Measurements from ENCODE around the gene RAE1.

The RAE1 gene

GRCh38 chr20:57400821-57401564 is 49.9 kb downstream of the RAE1 start:
- Histone ChIP-seq H3K4me1 (ENCODE audit: control insufficient read depth in 1 of 2, insufficient read depth in 2 of 2, low read length in 2 of 2) (peaks cover 16 to 25% of the 10 kb centered on the region in 2 experiments), H3K36me3 (ENCODE audit: control insufficient read depth in 1 of 2, insufficient read depth in 2 of 2, low read length in 2 of 2) (peaks cover 95 to 96% of the 10 kb centered on the region in 2 experiments), H4K12ac (ENCODE audit: low read depth, low read length) (no peak overlapping the region), H3K4me2 (ENCODE audit: low read length) (no peak overlapping the region), H3K79me1 (ENCODE audit: low read length) (peaks cover 3% of the 10 kb centered on the region), H2AFZ (ENCODE audit: insufficient read depth, low read length, poor library complexity) (no peak overlapping the region), H2BK12ac (ENCODE audit: low read length) (no peak overlapping the region), H3K23ac (ENCODE audit: low read length) (no peak overlapping the region), H3K18ac (ENCODE audit: low read length) (no peak overlapping the region), H2AK5ac (ENCODE audit: low read length) (no peak overlapping the region), H2BK5ac (ENCODE audit: low read depth, low read length, poor library complexity) (no peak overlapping the region), H4K91ac (ENCODE audit: low read depth, low read length) (no peak overlapping the region), H3K4ac (ENCODE audit: low read depth, low read length) (no peak overlapping the region), H3K27ac (ENCODE audit: low read depth, low read length) (no peak overlapping the region), H4K8ac (ENCODE audit: low read depth, low read length) (no peak overlapping the region), H3K9me3 (ENCODE audit: insufficient read depth, low read depth, low read length) (no peaks in the 10 kb centered on the region), H2BK120ac (ENCODE audit: insufficient read depth, low read length, poor library complexity) (no peak overlapping the region), H3K9ac (ENCODE audit: low read length) (no peak overlapping the region), H3K4me3 (ENCODE audit: low read depth, low read length) (peak overlapping the region; percentile 4), H3K14ac (ENCODE audit: low read length) (no peak overlapping the region), H3K27me3 (ENCODE audit: insufficient read depth, low read length) (no peaks in the 10 kb centered on the region), H3K79me2 (ENCODE audit: control insufficient read depth, insufficient read depth, low read length, poor library complexity) (peaks cover 4% of the 10 kb centered on the region)
- no peak for DNase-seq
- WGBS (ENCODE audit: extremely low coverage, insufficient coverage, insufficient read length): no CpG with 5 or more reads among the region's 21 CpGs

DNA sequence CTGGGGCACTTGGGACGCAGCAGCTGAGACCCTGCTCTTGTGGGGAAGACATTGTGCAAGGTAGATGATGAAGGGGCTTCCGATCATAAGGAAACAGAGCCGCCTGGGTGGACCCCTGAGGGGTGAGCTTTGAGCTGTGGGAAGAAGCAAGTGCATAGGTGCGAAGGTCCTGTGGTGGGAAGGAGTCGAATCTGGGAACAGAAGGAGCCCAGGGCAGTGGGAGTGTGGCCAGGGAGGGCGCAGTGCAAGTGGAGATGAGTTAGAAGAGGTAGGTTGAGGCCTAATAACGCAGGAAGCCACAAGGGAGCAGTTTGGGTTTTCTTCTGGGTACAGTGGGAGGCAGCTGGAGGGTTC is 50.5 kb downstream of the RAE1 start:
- Histone ChIP-seq H3K27me3 (ENCODE audit: insufficient read depth, low read length) (no peaks in the 10 kb centered on the region), H3K4me1 (ENCODE audit: control insufficient read depth in 1 of 2, insufficient read depth in 2 of 2, low read length in 2 of 2) (peaks cover 16 to 22% of the 10 kb centered on the region in 2 experiments), H2BK5ac (ENCODE audit: low read depth, low read length, poor library complexity) (no peak overlapping the region), H3K4me2 (ENCODE audit: low read length) (no peak overlapping the region), H3K9me3 (ENCODE audit: insufficient read depth, low read depth, low read length) (no peaks in the 10 kb centered on the region), H3K27ac (ENCODE audit: low read depth, low read length) (no peak overlapping the region), H3K4ac (ENCODE audit: low read depth, low read length) (no peak overlapping the region), H2BK120ac (ENCODE audit: insufficient read depth, low read length, poor library complexity) (no peak overlapping the region), H2BK12ac (ENCODE audit: low read length) (no peak overlapping the region), H3K18ac (ENCODE audit: low read length) (no peak overlapping the region), H3K79me2 (ENCODE audit: control insufficient read depth, insufficient read depth, low read length, poor library complexity) (peaks cover 4% of the 10 kb centered on the region), H3K9ac (ENCODE audit: low read length) (no peak overlapping the region), H3K36me3 (ENCODE audit: control insufficient read depth in 1 of 2, insufficient read depth in 2 of 2, low read length in 2 of 2) (peaks cover 95 to 97% of the 10 kb centered on the region in 2 experiments), H3K4me3 (ENCODE audit: low read depth, low read length) (peak overlapping the region; percentile 4), H3K23ac (ENCODE audit: low read length) (no peak overlapping the region), H3K14ac (ENCODE audit: low read length) (no peak overlapping the region), H4K8ac (ENCODE audit: low read depth, low read length) (no peak overlapping the region), H4K91ac (ENCODE audit: low read depth, low read length) (no peak overlapping the region), H3K79me1 (ENCODE audit: low read length) (no peaks in the 10 kb centered on the region), H2AFZ (ENCODE audit: insufficient read depth, low read length, poor library complexity) (no peak overlapping the region), H2AK5ac (ENCODE audit: low read length) (no peak overlapping the region), H4K12ac (ENCODE audit: low read depth, low read length) (no peak overlapping the region)
- DNase-seq: no peak
- WGBS (ENCODE audit: extremely low coverage, insufficient coverage, insufficient read length): no CpG with 5 or more reads among the region's 7 CpGs

- Histone ChIP-seq H3K4me1 (ENCODE audit: control insufficient read depth in 1 of 2, insufficient read depth in 2 of 2, low read length in 2 of 2) (peaks cover 11 to 17% of the 10 kb centered on the region in 2 experiments), H3K27me3 (ENCODE audit: insufficient read depth, low read length) (no peaks in the 10 kb centered on the region), H4K91ac (ENCODE audit: low read depth, low read length) (no peak overlapping the region)
Measured at GRCh38 chr20:57402206-57403125, 51.4 kb downstream of the RAE1 start.

GRCh38 chr20:57403216-57403615 is 52.2 kb downstream of the RAE1 start:
- Histone ChIP-seq H2BK12ac (ENCODE audit: low read length) (no peak overlapping the region), H3K27ac (ENCODE audit: low read depth, low read length) (no peak overlapping the region), H2AFZ (ENCODE audit: insufficient read depth, low read length, poor library complexity) (no peak overlapping the region), H3K27me3 (ENCODE audit: insufficient read depth, low read length) (no peaks in the 10 kb centered on the region), H3K36me3 (ENCODE audit: control insufficient read depth in 1 of 2, insufficient read depth in 2 of 2, low read length in 2 of 2) (peaks cover 94 to 96% of the 10 kb centered on the region in 2 experiments), H3K9me3 (ENCODE audit: insufficient read depth, low read depth, low read length) (peaks cover 6% of the 10 kb centered on the region), H4K12ac (ENCODE audit: low read depth, low read length) (no peak overlapping the region), H2BK5ac (ENCODE audit: low read depth, low read length, poor library complexity) (no peak overlapping the region), H3K18ac (ENCODE audit: low read length) (no peak overlapping the region), H4K8ac (ENCODE audit: low read depth, low read length) (no peak overlapping the region), H3K4me3 (ENCODE audit: low read depth, low read length) (no peak overlapping the region), H3K9ac (ENCODE audit: low read length) (no peak overlapping the region), H3K79me2 (ENCODE audit: control insufficient read depth, insufficient read depth, low read length, poor library complexity) (peaks cover 3% of the 10 kb centered on the region), H3K79me1 (ENCODE audit: low read length) (no peaks in the 10 kb centered on the region), H3K4me1 (ENCODE audit: control insufficient read depth in 1 of 2, insufficient read depth in 2 of 2, low read length in 2 of 2) (peaks cover 5 to 14% of the 10 kb centered on the region in 2 experiments), H3K4ac (ENCODE audit: low read depth, low read length) (no peak overlapping the region), H3K14ac (ENCODE audit: low read length) (no peak overlapping the region), H3K4me2 (ENCODE audit: low read length) (no peak overlapping the region), H2AK5ac (ENCODE audit: low read length) (no peak overlapping the region), H3K23ac (ENCODE audit: low read length) (no peak overlapping the region), H2BK120ac (ENCODE audit: insufficient read depth, low read length, poor library complexity) (no peak overlapping the region), H4K91ac (ENCODE audit: low read depth, low read length) (no peak overlapping the region)
- DNase-seq: peak in 1 of 2 donors; percentile 33
- whole genome bisulfite sequencing (ENCODE audit: extremely low coverage, insufficient coverage, insufficient read length): no CpG with 5 or more reads among the region's 10 CpGs

More at GRCh38 chr20:57402206-57403125, 51.4 kb downstream of the RAE1 start:
- Histone ChIP-seq H3K23ac (ENCODE audit: low read length) (no peak overlapping the region), H3K18ac (ENCODE audit: low read length) (peak overlapping the region; percentile 30), H2BK120ac (ENCODE audit: insufficient read depth, low read length, poor library complexity) (no peak overlapping the region), H3K79me2 (ENCODE audit: control insufficient read depth, insufficient read depth, low read length, poor library complexity) (peaks cover 4% of the 10 kb centered on the region), H2AK5ac (ENCODE audit: low read length) (no peak overlapping the region), H3K4me3 (ENCODE audit: low read depth, low read length) (no peak overlapping the region), H3K4me2 (ENCODE audit: low read length) (no peak overlapping the region), H3K27ac (ENCODE audit: low read depth, low read length) (no peak overlapping the region), H2AFZ (ENCODE audit: insufficient read depth, low read length, poor library complexity) (no peak overlapping the region), H3K9ac (ENCODE audit: low read length) (no peak overlapping the region), H2BK5ac (ENCODE audit: low read depth, low read length, poor library complexity) (no peak overlapping the region), H4K12ac (ENCODE audit: low read depth, low read length) (no peak overlapping the region), H4K8ac (ENCODE audit: low read depth, low read length) (no peak overlapping the region), H3K9me3 (ENCODE audit: insufficient read depth, low read depth, low read length) (no peaks in the 10 kb centered on the region), H3K14ac (ENCODE audit: low read length) (no peak overlapping the region), H3K79me1 (ENCODE audit: low read length) (no peaks in the 10 kb centered on the region), H2BK12ac (ENCODE audit: low read length) (no peak overlapping the region), H3K4ac (ENCODE audit: low read depth, low read length) (no peak overlapping the region), H3K36me3 (ENCODE audit: control insufficient read depth in 1 of 2, insufficient read depth in 2 of 2, low read length in 2 of 2) (peaks cover 93 to 95% of the 10 kb centered on the region in 2 experiments)
- WGBS (ENCODE audit: extremely low coverage, insufficient coverage, insufficient read length): no CpG with 5 or more reads among the region's 32 CpGs
- DNase-seq: peak in 1 of 2 donors; percentile 42
